HG02884 (cell line): ENCODE data around the gene FADS2.

ENCODE experiments used
- ATAC-seq: cut with Tn5 transposase; IDR thresholded peaks from one replicate; pipeline ENCODE4 v1.9.1; 2021; ENCODE audit warnings: mild to moderate bottlenecking, moderate library complexity; ENCODE audit not compliant: unreplicated experiment

FADS2 gene

DNA sequence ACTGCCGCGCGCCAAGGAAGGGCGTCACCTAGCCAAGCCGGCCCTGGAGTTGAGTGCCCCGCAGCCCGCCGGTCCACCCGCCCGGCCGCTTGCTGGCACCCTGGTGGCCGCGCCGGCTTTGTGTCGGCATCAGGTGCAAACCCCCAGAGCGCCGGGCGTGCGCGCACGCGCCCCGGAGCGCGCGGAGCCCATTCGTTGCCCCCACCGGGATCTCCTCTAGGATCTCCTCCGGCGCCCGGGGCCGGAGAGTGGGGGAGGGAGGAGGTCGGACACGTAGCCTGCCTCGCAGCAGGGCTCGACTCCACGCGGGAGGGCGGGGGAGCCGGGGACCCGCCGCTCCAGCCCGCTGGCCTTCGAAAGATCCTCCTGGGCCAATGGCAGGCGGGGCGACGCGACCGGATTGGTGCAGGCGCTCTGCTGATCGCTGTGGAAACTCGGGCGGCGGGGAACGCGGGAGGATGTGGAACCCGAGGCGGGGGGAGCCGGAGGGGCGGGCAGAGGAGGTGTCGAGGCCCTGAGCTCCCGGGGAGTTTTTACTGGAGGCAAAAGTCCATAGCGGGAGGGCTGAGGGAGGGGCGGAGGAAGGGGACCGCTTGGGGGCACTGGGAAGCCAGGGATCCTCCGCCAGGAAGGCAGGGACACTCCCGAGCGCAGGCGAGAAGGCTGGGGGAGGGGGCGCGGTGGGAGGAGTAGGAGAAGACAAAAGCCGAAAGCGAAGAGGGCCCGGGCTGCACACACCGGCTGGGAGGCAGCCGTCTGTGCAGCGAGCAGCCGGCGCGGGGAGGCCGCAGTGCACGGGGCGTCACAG is at the start of gene FADS2:
Gene FADS2, plus strand, starts transcription at position 730 of the 808 bp plus-strand sequence. CDS start 91 bp downstream, outside the sequence.
- peak; percentile 73 for ATAC-seq

DNA sequence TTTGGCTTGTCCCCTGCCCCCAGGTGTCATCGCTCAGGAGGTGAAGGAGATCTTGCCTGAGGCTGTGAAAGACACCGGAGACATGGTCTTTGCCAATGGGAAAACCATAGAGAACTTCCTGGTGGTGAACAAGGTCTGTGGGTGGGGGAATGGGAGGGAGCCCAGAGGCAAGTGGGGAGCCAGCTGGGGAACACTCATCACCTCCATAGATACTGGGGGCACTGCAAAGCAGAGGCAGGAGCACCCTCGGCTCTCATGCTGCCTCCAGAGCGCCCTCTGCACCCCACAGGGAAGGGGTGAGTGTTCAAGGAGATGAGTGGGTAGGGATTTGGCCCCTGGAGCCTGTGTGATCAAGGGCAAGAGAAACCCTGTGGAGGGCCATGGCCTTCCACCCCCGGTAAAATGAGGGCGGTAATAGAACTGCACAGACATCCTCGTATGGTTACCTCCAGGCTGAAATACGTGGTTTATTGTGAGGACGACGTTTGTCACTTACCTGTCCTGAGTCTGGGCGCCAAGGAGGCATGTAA is 49.7 kb upstream of the FADS2 start:
- ATAC-seq = no peak

DNA sequence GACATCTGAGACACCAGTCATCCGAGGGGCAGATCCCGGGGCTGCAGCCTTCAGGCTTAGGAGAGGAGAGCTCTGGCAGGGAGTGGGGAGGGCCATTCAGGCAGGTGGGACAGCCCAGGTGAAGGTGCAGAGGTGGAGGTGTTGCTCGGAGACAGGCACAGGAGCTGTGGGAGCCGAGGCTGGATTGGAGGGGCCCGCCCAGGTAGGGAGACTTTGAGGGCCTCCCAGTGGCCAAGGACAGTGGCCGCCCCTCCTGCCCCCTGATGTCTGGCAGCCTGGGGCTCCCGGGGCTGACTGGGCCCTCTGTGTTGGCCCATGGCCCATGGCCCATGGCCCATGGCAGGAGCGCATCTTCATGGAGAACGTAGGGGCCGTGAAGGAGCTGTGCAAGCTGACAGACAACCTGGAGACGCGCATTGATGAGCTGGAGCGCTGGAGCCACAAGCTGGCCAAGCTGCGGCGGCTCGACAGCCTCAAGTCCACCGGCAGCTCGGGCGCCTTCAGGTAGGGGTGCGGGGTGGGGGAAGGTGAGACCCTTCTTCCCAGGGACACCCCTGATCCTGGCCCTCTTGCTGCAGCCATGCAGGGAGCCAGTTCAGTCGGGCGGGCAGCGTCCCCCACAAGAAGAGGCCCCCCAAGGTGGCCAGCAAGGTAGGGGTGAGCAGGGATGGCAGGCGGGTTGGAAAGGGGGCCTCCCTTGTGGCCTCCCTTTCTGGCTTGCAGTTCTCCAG is 49.0 kb upstream of the FADS2 start:
- ATAC-seq = no peak

DNA sequence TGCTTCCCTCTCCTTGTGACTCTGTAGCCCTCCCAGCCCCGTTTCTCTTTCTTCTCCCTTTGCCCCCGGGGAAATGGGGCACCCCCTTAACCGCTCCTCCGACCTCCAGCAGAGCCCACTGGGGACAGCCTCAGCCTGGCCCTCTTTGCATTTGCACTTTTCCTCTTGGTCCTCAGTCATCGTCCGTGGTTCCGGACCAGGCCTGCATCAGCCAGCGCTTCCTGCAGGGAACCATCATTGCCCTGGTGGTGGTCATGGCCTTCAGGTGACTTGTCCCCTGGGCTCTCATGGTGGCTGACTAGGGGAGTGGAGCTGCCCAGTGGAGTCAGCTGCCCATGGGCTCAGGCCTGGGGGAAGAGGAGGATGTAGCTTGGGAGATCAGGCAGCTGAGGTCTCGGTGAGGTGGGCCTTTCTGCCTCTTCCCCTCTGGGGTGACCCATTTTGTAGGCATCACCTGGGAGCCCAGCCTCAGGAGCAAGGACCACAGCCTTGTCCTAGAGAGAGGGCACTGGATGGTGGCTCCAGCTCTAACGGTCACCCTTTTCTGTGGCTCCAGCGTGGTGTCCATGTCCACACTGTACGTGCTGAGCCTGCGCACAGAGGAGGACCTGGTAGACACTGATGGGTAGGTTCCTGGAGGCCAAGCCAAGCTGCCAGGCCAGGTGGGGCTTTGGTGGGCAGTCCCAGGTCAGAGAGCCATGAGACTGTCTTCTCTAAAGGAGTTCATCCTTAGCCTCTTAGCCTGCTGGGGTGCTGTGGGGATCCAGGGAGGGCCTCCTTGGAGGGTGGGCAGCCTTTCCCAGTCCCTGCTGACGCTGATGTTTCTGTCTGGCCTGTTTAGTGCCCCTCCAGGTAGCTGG is 48.2 kb upstream of the FADS2 start:
- ATAC-seq = no peak

DNA sequence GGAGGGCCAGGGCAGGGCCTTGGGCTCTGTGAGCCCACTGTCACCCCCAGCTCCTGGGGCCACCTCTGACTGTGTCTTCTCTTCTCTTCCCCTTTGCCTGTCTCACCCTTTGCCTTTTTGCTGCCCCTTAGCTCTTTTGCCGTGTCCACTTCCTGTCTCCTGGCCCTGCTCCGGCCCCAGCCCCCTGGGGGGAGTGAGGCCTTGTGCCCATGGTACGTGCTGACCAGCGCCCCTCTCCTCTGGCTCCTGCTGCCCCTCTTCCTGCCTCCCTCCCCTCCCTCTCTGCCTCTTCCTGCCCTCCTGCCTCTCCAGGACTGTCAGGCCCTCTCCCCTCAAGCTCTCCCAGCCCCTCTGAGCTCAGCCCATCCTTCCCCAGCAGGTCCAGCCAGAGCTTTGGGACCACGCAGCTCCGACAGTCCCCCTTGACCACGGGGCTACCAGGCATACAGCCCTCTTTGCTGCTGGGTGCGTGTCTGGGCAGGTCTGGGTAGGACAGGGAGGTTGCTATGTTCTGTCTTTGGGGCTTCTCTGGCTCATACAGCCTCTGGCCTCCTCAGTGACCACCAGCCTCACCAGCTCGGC is 47.4 kb upstream of the FADS2 start:
- no peak for ATAC-seq

DNA sequence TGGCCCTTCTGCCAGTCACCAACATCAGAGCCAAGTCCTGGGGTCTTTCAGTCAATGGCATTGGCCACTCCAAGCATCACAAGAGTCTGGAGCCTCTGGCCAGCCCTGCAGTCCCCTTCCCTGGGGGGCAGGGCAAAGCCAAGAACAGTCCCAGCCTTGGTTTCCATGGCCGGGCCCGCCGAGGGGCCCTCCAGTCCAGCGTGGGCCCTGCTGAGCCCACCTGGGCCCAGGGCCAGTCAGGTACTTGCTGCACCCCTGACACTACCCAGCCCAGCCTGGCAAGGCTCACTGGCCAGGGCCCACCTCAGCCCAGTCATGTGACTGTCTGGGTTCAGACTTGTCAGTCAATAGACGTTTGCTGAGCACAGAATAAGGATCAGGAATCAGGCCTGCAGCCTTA is 46.5 kb upstream of the FADS2 start:
- no peak for ATAC-seq

DNA sequence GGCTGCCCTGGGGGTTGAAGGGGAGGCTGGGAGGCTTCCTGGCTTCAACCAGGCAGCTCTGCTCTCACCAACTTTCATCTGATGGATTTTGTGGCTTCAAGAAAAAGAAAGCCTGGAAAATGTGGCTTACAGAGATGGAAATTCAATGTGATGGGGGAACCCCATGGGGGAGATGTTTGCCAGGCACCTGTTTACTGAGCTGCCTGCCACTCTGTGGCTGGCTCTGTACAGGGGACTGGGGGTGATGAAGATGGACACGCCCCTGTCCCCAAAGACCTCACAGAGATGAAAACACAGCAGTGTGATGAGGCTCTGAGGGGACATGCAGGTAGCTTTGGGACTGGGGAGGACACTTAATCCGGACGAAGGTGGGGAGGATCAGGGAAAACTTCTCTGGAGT is 45.8 kb upstream of the FADS2 start:
- no peak for ATAC-seq

DNA sequence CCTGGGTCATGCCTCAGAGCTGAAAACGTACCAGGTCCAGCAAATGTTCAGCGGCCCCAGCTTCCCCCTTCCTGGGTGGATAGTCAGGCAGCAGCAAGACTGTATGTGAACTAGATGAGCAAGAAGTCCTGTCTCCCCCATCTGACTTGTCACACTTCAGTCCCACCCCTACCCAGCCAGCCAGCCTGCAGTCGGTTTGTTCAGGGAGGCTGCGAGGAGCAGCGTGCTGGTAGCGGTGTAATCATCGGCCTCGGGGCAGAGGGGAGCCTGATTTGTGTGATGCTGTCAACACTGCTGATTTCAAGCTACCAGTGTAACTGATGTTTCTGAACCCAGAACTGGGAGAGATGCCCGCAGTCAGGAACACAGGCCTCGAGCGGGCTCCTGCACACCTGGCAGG is 45.3 kb upstream of the FADS2 start:
- no peak for ATAC-seq

DNA sequence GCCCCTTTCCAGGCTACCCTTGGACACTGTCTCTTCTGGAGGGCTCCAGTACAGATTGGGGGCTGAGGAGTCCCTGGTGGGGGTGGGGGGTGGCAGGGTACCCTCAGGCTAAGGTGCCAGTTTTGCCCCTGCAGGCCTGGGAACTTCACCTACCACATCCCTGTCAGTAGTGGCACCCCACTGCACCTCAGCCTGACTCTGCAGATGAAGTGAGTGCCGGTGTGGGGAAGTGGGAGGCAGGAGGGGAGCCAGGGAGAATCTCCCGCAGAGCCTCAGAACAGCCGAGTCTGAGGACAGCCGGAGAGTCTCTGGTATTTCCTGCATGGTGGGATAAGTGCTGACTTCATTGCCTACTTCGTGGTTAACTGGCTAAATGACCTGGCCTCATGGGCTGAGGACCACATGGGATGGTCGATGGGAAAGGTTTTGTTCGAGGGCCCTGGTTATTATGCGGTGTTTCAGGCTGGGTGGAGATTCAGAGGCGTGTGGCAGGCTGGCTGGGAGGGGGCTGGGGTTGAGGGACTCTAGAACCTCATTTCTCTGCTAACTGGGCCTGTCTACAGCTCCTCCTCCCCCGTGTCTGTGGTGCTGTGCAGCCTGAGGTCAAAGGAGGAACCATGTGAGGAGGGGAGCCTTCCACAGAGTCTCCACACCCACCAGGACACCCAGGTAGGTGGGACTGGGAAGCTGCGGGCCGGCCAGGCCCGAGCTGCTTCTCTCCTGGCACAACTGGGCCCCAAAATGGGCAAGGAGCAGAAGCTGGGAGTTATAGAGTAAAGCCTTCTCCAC is 44.2 kb upstream of the FADS2 start:
- no peak for ATAC-seq

DNA sequence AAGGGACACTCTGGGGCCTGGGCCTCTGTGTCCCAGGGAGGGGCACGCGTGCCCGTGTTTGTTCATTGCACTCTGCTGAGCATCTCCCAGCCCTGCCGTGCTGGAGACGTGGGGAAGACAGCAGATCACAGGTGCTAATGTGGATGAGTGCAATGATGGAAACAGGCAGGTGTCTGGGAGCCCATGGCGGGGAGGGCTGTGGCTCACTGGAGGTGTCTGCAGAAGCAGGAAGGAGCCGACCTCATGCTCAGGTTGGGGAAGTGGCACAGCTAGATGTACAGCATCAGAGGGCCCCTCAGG is 43.6 kb upstream of the FADS2 start:
- ATAC-seq = no peak

DNA sequence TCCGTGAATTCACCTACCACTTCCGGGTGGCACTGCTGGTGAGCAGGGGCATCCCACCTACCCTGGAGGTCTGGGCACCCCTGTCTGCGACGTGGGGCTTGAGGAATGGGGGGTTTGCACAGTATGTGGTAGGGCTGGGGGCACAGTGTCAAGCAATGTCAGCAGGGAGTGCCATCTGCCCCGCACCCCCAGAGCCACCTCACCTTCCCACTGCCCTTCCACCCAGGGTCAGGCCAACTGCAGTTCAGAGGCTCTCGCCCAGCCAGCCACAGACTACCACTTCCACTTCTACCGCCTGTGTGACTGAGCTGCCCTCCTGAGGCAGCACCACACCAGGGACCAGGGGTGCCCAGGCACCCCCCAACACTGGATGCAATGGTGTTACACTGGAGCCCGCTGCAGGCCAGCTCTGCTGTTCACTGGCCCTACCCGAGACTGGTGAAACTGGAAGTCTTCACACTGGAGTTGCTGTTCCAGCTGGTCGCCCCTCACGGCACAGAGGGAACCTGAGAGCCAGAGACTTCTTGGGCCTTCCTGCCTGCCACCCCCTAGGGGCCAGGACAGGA is 42.2 kb upstream of the FADS2 start:
- no peak for ATAC-seq

DNA sequence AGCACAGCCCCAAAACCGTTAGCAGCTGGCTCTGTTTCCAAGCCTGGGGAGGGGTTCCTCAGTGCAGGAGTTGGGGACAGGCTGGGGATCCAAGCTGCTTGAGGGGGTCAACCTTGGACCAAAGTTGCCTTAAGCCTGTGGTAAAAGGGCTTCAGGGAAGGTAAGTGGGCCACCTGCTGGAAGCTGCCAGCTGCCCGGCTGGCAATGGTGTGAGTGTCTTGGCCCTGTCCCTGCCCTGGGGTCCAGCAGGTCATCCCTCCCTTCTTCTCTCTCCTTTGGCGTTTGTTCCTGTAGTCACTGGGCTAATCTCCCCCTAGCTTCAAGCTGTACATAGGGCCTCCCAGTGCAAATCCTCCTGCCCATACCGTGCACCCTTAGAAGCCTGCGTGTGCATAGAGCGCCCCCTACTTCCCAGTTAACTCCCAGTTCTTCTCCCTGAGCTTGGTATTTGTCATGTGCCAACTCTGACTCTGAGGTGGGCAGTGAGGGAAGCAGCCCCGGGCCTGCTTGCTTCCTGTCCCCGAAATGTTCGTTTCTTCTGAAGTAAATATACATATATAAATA is 40.1 kb upstream of the FADS2 start:
- ATAC-seq = no peak

DNA sequence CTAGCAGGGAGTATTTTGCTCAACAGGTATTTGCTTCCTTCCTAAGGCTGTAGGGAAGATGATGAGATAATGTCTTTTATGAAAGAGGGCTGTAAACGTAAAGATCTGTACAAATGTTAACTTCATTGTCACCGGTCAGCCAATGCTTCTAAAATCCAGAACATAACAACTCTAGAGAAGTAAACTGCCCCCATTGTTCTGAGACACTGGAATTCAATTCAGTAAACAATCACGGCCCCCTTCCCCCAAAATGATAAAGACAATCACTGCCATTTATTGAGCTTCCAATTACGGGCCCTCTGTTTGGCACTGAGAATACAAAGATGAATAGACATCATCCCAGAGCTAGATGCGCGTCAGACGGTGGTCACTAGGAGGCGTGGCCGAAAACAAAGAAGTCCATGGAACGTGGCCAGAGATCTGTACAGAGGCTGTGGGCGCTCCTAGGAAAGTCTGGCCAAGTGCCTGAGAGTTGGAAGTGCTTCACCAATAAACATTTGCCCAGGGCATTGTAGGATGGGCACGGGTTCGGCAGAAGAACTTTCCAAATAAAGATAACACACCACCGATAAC is 36.3 kb upstream of the FADS2 start:
- ATAC-seq = no peak

DNA sequence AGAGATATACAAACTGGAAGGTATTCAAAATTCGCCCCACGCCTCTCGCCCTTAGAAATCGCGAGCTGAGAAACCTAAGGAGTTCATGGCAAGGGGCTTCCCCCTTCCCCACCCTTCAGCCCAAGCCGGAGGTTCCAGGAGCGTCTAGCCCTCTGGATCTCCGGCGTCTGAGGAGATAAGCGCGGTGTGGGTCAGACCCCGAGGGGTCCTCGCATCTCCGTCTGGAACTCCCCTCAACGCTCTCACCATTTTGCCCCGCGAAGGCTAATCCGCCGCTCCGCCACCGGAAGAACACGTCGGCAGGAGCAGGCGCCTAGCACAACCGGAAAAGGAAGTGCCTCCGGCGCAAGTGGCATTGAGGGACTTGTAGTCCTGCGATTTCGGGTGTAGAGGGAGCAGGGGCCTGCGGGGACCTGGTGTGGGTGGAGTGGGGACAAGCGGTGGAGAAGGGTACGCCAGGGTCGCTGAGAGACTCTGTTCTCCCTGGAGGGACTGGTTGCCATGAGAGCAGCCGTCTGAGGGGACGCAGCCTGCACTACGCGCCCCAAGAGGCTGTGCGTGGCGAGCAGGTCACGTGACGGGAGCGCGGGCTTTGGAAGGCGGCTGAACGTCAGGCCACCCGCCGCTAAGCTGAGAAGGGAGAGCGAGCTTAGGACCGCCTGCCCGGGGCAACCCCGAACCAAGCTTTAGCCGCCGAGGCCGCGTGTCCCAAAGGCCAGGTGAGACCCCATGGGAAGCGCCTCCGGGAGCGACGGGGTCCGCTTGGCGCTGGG is 35.6 kb upstream of the FADS2 start, which contains the start of the genes FEN1 and TMEM258:
Gene FEN1, plus strand, starts transcription at position 602 of the 773 bp plus-strand sequence. CDS start 2,451 bp downstream, outside the sequence.
Gene TMEM258, minus strand, starts transcription at position 290 of the 773 bp plus-strand sequence. Its CDS starts 41 bp downstream, at position 249.
- ATAC-seq = peak; percentile 82

DNA sequence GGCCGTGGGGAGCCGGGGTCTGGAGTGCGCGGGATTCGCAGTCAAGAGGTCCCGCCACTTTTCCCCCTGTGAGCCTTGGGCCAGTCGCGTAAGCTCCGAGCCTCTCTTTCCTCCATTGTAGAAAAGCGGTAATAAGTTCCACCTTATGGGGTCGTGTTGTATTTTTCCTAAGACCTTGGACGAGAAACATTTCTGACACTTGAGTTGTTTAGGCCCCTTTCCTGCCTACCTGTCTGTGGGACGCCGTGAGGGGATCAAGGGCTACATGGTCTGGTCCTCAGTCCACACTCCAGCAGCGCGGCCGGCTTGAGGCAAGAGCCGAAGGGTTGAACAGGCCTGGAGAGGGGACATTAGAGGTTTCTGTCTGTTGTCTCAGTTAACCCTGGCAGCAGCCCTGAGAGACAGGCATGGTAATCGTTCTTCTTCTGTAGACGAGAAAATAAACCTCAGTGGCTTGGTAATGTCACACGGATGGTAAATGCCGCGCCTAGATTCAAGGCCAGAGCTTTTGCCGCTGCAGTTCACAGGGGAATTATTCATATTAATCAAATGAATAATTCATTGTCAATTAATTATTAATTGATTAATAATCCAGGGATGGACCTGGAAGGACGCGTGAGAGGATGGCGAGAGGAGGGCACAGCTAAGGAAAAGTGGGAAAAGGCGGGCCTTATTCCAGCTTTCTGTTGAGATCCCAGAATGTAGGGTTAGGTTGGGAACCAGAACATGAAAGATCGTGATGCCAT is 34.8 kb upstream of the FADS2 start:
- ATAC-seq = no peak

DNA sequence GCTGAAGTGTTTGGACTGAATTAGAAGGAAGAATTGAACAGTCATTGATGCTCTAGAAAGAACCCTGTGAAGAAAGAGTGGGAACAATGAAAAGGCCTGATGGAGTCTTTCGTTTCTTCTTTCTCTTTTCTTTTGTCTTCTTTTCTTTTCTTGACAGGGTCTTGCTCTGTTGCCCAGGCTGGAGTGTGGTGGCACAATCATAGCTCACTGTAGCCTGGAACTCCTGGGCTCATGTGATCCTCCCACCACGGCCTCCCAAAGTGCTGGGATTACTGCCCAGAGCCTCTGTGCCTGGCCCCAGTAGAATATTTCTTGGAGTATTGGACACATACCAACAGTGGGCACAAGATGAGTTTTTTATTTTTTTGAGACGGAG is 34.3 kb upstream of the FADS2 start:
- no peak for ATAC-seq

DNA sequence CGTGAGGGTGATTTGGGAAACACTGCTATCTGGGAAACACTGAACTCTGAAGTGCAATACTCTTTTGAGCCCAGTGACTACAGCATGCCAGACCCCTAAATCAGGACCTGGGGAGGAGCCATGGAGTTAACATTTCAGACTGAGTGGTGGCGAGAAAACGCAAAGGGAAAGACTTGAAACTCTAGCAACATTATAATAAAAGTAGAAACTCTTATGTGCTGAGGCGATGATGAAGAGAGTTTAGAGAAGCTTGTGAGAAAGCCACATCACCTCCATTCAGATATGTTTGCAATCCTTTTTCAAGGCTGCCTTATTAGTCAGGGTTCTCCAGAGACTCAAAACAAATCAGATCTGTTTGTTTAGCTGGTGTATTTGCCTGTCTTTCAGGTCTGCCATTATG is 33.5 kb upstream of the FADS2 start:
- ATAC-seq = no peak

DNA sequence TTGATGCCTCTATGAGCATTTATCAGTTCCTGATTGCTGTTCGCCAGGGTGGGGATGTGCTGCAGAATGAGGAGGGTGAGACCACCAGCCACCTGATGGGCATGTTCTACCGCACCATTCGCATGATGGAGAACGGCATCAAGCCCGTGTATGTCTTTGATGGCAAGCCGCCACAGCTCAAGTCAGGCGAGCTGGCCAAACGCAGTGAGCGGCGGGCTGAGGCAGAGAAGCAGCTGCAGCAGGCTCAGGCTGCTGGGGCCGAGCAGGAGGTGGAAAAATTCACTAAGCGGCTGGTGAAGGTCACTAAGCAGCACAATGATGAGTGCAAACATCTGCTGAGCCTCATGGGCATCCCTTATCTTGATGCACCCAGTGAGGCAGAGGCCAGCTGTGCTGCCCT is 32.6 kb upstream of the FADS2 start:
- ATAC-seq = no peak
